Measurements from ENCODE around the gene PPIE. TPM values are rescaled to one million over a fixed set of nuclear protein-coding genes. Genes with fewer than 3 reads are reported as not detected.

Gene PPIE
- total RNA-seq, 6 experiments from 2014 or later = 38.9 to 45.8 (median 41.7) TPM

GRCh38 chr1:39759436-39759726 is 20.7 kb downstream of the PPIE start:
- Mint-ChIP-seq H3K4me3 (no peak overlapping the region), H3K9me3 (no peaks in the 10 kb centered on the region), H3K27ac (no peak overlapping the region), H3K4me1 (ENCODE audit: low read depth) (peaks cover 8% of the 10 kb centered on the region; the same call in 1 of the 2 replicates), H3K27me3 (ENCODE audit: insufficient read depth) (peaks cover 1% of the 10 kb centered on the region), H3K36me3 (ENCODE audit: low read depth) (peaks cover 17% of the 10 kb centered on the region)
- DNase-seq = no peak
- no peak for TF ChIP-seq CTCF (IDR thresholded peaks at IDR 0.05)

- Mint-ChIP-seq H3K27ac (no peak overlapping the region), H3K27me3 (ENCODE audit: insufficient read depth) (peaks cover 1% of the 10 kb centered on the region), H3K4me3 (no peak overlapping the region), H3K4me1 (ENCODE audit: low read depth) (peaks cover 8% of the 10 kb centered on the region; the same call in 1 of the 2 replicates), H3K36me3 (ENCODE audit: low read depth) (peaks cover 17% of the 10 kb centered on the region), H3K9me3 (no peaks in the 10 kb centered on the region)
- no peak for TF ChIP-seq CTCF (IDR thresholded peaks at IDR 0.05)
- no peak for DNase-seq
Measured at GRCh38 chr1:39760074-39761008, 21.7 kb downstream of the PPIE start.

GRCh38 chr1:39761016-39761415 is 22.3 kb downstream of the PPIE start:
- Mint-ChIP-seq H3K4me3 (no peak overlapping the region), H3K27ac (no peak overlapping the region), H3K4me1 (ENCODE audit: low read depth) (peaks cover 8% of the 10 kb centered on the region; the same call in 1 of the 2 replicates), H3K27me3 (ENCODE audit: insufficient read depth) (peaks cover 1% of the 10 kb centered on the region), H3K9me3 (no peaks in the 10 kb centered on the region), H3K36me3 (ENCODE audit: low read depth) (peaks cover 17% of the 10 kb centered on the region)
- no peak for DNase-seq
- no peak for TF ChIP-seq CTCF (IDR thresholded peaks at IDR 0.05)

- no peak overlapping the region for H3K4me3 Mint-ChIP-seq
- H3K36me3 Mint-ChIP-seq (ENCODE audit: low read depth) = peaks cover 14% of the 10 kb centered on the region
- no peak overlapping the region for H3K27ac Mint-ChIP-seq
Measured at GRCh38 chr1:39761557-39762260, 23.0 kb downstream of the PPIE start.

More at GRCh38 chr1:39761557-39762260, 23.0 kb downstream of the PPIE start:
- no peak for TF ChIP-seq CTCF (IDR thresholded peaks at IDR 0.05)
- no peak for DNase-seq
- Mint-ChIP-seq H3K27me3 (ENCODE audit: insufficient read depth) (peaks cover 1% of the 10 kb centered on the region), H3K4me1 (ENCODE audit: low read depth) (peaks cover 8% of the 10 kb centered on the region; the same call in 1 of the 2 replicates), H3K9me3 (no peaks in the 10 kb centered on the region)

Data from HFFc6 (cell line).